Measurements from ENCODE around the gene HIC1.

The HIC1 gene

DNA sequence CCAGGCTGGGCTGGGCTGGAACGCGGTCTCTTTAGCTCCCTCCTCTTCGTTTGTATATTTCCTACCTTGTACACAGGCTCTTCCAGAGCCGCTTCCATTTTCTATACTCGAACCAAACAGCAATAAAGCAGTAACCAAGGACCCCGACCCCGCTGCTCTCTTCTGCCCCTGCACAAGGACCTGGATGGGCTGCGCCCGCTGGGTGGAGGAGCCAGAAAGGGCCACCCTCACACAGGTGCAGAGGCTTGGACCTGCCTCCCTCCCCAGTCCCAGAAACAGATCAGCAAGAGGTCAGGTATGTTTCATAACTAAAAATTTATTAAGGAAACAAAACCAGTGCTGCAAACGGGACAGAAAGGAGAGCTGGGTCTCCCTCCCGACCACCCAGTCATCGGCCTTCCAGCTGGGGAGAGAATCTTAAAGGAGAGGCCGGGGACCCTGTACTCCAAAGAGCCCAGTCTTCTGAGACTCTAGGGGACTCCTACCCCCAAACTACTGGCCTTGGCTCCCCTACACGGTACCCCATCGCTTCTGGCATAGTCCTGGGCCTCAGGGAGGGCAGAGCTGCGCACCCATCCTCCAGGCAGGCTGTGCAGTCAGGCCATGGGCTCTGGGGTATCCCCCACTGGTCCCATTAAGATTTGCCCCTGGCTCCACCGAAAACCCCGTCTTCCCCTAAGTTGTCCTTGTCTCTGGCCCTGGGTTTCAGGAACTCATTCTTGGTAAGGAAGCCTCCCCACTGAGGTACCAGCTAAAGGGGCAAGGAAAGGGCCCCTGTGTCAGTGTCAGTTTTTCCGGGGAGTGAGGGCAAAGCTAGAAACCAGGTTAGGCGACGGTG lies 4.9 kb downstream of the HIC1 start:
- no peak for DNase-seq (ENCODE audit: low read depth in 2 of 2, low spot score in 1 of 2)

DNA sequence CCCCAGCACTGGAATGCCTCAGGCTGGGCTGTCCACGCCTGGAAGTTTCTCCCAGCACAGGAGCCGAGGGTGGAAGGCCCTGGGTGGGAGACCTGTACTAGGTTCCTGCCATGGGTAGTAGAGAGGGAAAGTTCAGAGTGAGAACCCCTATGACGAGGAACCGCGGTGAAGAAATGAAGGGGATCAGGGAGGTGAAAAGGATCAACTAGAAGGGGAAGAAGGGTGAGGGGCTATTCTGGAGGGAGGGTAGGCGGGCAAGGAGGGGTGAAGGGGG lies 5.4 kb downstream of the HIC1 start:
- no peak for DNase-seq (ENCODE audit: low read depth in 2 of 2, low spot score in 1 of 2)

GRCh38 chr17:2060681-2061440 lies 6.0 kb downstream of the HIC1 start:
- DNase-seq (ENCODE audit: low read depth in 2 of 2, low spot score in 1 of 2): no peak

DNA sequence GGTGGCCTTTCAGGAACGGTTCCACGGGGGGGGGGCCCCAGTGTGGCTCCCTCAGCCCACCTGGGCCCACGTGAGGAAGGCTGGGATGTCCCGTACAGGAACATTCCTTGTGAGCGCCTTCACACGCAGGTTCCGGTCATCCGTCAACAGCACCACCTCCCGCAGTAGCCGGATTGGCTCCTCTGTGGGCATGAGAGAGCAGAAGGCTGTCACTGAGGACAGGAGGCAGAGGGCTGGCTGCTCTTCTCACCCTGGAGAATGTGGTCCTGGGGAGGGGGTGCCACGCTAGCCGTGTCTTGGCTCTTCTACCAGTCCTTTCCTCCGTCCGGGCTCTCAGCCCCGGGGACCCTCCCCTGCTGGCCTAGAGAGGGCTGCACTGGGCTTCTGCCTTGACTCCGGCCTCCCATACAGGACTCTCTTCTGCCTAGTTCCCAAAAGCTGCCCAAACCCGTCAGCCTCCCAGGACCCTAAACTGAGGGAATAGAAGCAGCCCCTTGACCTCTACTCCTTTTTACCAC lies 6.6 kb downstream of the HIC1 start:
- no peak for DNase-seq (ENCODE audit: low read depth in 2 of 2, low spot score in 1 of 2)

DNA sequence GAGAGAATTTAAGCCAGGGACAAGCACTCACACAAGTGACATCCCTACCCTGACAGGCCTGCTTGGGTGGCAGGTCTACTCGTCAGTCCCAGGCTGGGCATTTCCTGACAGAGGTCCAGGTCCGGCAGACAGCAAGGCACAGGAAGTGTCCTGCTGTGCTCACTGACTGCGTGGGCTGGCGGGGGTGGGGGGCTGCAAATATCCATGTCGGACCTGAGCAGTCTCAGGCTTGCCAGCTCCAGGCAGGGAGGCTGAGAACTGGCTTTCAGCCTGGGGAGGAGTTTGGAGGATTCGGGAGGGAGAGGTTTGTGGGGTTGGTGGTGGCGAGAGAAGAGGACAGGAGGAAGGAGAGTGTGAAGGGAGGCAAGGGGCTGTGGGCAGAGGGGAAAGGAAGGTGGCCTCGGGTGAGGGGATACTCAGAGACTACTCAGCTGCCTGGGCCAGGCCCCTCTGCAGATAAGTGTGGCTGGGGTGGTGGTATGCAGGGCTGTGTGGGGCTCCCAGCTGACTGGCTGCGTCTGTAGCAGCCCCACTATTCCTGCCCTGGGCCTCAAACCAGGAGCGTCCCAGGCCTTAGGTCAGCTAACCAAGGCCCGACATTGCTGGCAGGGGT lies 7.8 kb downstream of the HIC1 start:
- no peak for DNase-seq (ENCODE audit: low read depth in 2 of 2, low spot score in 1 of 2)

- no peak for DNase-seq (ENCODE audit: low read depth in 2 of 2, low spot score in 1 of 2)
Measured at GRCh38 chr17:2063261-2064146, 8.6 kb downstream of the HIC1 start.

- DNase-seq (ENCODE audit: low read depth in 2 of 2, low spot score in 1 of 2): no peak
Measured at GRCh38 chr17:2064147-2064489, 9.2 kb downstream of the HIC1 start.

GRCh38 chr17:2064520-2064971 lies 9.6 kb downstream of the HIC1 start:
- no peak for DNase-seq (ENCODE audit: low read depth in 2 of 2, low spot score in 1 of 2)

DNA sequence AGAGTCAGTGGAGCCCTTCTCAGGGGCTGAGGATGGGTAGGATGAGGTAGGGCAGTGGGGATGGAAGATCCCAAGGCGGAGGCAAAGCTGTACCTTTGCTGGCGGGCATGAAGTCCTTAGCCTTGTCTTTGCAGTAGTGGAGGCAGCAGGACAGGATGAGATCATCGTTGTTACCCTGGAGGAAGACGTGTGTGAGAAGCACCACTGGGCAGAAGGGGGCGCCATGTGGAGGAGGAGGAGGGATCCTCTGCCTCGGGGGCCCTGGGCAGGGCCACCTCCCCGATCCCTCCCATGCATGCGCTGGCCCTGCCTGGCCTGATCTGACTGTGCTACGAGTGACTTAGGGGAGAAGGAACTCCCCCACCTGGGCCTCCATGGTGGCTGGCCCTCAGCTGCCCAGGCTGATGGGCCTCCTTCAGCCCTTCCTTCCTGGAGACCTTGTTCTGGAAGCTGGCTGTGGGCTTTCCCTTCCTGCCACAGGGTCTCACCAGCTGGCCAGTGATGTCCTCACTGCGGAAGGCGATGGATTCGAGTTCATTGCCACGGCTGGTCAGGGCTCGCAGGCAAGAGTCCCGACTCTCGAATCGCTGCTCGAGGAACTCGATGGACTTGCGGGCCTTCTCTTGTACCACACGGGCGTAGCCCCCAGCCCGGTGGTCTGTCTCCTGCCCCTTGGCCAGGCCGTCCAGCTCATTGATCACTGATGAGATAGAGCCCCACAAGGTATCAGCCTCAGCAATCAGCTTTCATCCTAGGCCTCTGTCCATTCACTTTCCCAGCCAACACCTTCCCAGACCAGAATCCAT lies 10.3 kb downstream of the HIC1 start:
- no peak for DNase-seq (ENCODE audit: low read depth in 2 of 2, low spot score in 1 of 2)

DNA sequence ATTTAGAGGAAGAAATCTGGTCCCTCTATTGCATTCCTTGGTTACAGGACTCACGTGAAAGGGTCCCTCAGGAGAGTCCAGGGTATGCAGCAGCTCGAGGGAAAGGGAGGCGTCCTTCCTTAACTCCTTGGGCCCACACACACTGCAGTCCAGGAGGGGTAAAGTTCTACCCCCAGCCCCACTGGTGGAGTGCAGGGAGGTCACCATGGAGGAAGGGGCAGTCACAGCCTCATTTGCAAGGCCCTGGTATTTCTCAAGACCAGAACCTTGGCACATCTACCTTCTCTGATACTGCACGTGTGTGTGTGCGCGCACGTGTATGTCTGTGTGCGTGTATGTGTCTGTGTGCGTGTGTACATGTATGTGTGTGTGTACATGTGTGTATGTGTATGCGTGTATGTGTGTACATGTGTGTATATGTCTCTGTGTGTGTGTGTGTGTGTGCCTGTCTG lies 11.1 kb downstream of the HIC1 start:
- no peak for DNase-seq (ENCODE audit: low read depth in 2 of 2, low spot score in 1 of 2)

DNA sequence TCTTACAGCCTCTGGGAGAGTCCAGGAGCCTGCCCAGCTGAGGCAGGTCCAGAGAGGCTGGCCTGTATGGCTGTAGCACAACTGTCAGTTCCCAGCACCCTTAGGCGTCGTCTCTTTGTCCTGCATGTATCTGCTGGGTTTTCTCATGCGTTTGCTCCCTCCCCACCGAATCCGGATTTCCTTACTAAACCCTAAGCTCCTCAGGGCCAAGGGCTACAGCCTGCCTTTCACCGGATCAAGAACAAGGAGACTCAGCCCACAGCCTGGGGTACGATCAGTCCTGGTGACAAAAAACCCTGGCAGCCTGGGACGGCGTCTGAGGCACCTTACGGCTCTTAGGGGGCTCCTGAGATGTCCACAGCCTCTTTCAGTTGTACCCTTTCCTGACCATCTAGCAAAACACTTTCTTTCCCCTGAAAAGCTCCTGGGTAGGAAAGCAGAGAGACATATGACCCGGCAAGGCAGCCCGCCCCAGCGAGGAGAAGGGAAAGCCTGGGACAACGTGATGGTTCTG lies 12.2 kb downstream of the HIC1 start:
- DNase-seq (ENCODE audit: low read depth in 2 of 2, low spot score in 1 of 2): no peak

DNA sequence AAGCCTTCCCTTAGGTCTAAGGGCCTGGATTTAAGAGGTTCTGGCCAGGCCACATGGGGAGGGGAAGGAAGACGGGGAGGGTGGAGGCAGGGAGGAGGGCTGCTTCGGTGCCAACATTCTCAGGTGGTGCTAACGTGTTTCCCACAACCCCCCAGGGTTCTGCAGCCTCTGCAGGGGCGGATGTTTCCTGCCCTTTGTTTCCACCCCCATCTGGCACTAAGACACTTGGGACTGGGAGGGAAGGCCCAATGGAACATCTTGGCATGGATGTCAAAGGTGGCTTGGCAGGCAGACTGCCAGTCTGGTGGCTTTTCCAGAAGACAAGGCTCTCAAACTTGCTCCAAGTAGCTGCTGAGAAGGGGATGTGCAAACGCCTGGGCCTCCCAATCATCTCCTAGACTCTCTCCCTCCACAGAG lies 12.7 kb downstream of the HIC1 start:
- DNase-seq (ENCODE audit: low read depth in 2 of 2, low spot score in 1 of 2): no peak

DNA sequence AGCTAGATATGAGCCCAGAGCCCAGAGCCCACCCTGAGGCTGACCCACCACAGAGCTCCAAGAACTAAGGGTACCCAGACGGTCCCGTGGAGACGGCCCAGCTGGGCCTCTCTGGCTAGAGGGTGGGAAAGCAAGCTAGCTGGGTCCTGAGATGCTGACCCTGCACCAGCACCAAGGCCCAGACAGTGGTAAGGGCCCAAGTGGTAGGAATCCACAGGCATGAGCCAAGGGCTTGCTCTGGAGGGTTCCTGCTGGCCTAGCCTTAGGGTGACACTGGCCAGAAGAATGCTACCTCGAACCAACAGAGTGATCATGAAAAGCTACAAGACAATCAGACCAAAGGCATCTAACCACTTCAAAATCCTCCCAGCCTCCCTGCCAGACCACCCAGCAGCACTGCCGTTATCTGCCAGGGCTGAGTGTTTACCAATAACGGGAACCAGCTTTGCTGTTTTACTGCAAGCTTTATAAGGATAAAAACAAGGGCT lies 13.2 kb downstream of the HIC1 start:
- no peak for DNase-seq (ENCODE audit: low read depth in 2 of 2, low spot score in 1 of 2)

DNA sequence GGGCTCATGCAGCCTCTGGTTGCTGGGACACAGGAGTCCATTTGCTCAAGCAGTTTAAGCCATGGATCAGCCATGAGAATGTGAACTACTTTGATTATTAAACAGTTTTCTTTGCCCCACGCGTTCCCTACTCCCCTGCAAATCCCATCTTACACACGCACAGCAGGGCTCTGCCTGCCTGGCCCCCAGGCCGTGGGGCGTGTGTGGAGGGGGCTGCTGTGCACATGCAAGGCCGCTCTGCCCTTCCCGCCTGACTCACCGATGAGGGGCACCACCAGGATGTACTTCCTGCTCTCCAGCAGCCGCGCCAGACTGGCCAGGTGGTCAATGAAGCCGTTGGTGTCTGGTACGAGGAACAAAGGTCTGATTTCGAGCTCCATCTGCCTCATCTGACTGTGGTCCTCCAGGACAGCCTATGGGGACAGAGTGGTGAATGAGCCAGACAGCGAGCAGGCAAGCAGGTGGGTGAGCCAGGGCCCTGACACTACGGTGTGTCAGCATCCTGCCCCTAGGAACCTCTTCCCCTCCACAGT lies 13.7 kb downstream of the HIC1 start:
- no peak for DNase-seq (ENCODE audit: low read depth in 2 of 2, low spot score in 1 of 2)

DNA sequence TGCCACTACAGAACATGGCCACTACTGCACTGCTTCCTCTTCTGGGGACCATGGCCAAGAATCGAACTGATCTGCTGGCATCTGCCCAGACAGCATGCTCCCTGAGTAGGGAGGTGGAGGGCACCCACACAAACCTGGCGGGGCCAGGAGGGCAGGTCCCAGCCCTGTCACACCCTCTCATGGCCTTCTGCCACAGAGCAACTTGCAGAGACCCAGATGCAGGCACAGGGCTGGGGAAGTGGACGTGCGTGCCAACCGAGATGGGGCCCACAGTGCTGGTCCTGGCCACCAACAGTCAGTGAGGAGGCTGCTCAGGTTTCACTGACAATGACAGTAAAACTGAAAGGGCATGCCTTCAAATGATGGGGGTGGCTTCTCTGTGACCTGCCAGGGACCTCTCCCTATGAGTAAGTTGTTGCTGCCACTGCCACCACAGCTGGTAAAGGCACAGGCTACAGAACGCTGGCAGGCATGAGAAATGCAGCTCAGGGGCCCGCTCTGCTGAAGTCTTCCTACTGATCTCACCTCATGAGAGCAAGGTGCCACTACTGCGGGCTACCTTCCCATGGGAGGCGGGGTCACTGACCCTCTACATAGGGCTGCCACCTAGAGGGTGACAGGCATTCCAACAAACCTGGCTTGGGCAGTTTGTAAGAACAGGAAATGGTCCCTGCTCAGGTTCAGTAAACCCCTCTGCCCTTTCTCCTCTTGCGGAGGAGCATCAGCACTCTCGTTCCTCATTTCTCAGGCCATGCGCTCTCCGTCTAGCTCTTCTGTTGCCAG lies 15.5 kb downstream of the HIC1 start:
- DNase-seq (ENCODE audit: low read depth in 2 of 2, low spot score in 1 of 2): no peak

DNA sequence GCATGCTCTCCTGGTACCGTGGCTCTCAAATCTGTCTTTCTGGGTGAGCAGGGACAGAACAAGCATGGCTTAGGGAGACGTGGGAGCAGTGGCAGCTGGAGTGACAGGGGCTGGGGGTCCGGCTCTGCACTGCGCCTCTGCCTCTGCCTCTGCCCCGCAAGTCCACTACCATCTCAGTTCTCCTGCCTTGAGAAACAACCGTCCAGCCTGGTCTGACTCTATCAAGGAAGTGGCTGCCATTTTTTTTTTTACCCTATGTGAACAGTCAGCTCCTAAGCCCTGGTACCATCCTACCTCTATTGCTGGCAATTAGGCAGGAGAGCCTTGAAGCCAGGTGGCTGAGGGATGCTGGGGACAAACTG lies 16.1 kb downstream of the HIC1 start:
- no peak for DNase-seq (ENCODE audit: low read depth in 2 of 2, low spot score in 1 of 2)

- no peak for DNase-seq (ENCODE audit: low read depth in 2 of 2, low spot score in 1 of 2)
Measured at GRCh38 chr17:2071455-2072281, 16.8 kb downstream of the HIC1 start.

- DNase-seq (ENCODE audit: low read depth in 2 of 2, low spot score in 1 of 2): no peak
Measured at GRCh38 chr17:2074919-2075318, 20.0 kb downstream of the HIC1 start.

Data from stimulated activated CD8-positive, alpha-beta memory T cell treated with anti-CD3 and anti-CD28 coated beads, Interleukin-4, amount 100 ng/mL, for 4 hours (primary cell).